GM10266 (cell line): ENCODE measurements around the gene RYR2.
A peak's percentile ranks its signal among the peaks of the same experiment; 100 is the strongest.

ENCODE experiments used
- DNase-seq: peaks from one replicate; pipeline ENCODE4 v3.0.0; 2012; ENCODE audit errors: extremely low spot score
- CTCF ChIP-seq: IDR thresholded peaks from 2 replicates; pipeline ENCODE4 v1.5.1; 2012; ENCODE audit warnings: mild to moderate bottlenecking, low read depth; ENCODE audit not compliant: control insufficient read depth, insufficient read depth; ENCODE audit errors: missing control alignments

Gene RYR2

GRCh38 chr1:237386362-237387143 is 344.6 kb downstream of the RYR2 start:
- DNase-seq, result peak; percentile 27
- TF ChIP-seq CTCF, result peak; percentile 58

GRCh38 chr1:237387144-237387505 is 345.1 kb downstream of the RYR2 start:
- DNase-seq, result no peak
- TF ChIP-seq CTCF, result no peak

- no peak for TF ChIP-seq CTCF
- no peak for DNase-seq
These were observed 348.8 kb downstream of the RYR2 start for GRCh38 chr1:237390823-237391222.

GRCh38 chr1:237393632-237394031 is 351.6 kb downstream of the RYR2 start:
- TF ChIP-seq CTCF, result no peak
- no peak for DNase-seq

GRCh38 chr1:237394281-237394680 is 352.3 kb downstream of the RYR2 start:
- DNase-seq, result no peak
- TF ChIP-seq CTCF, result no peak

- no peak for TF ChIP-seq CTCF
- no peak for DNase-seq
These were observed 354.4 kb downstream of the RYR2 start for GRCh38 chr1:237396426-237396825.

GRCh38 chr1:237398751-237399150 is 356.8 kb downstream of the RYR2 start:
- no peak for TF ChIP-seq CTCF
- no peak for DNase-seq
